T-helper 1 cell (primary cell): Measurements from ENCODE around the gene TCFL5.
A peak's percentile ranks its signal among the peaks of the same experiment; 100 is the strongest.

Experiments
- DNase-seq, 5 donors: peaks; one replicate each; pipeline ENCODE4 v3.0.0-alpha.2; 2012 to 2020

Gene TCFL5

DNA sequence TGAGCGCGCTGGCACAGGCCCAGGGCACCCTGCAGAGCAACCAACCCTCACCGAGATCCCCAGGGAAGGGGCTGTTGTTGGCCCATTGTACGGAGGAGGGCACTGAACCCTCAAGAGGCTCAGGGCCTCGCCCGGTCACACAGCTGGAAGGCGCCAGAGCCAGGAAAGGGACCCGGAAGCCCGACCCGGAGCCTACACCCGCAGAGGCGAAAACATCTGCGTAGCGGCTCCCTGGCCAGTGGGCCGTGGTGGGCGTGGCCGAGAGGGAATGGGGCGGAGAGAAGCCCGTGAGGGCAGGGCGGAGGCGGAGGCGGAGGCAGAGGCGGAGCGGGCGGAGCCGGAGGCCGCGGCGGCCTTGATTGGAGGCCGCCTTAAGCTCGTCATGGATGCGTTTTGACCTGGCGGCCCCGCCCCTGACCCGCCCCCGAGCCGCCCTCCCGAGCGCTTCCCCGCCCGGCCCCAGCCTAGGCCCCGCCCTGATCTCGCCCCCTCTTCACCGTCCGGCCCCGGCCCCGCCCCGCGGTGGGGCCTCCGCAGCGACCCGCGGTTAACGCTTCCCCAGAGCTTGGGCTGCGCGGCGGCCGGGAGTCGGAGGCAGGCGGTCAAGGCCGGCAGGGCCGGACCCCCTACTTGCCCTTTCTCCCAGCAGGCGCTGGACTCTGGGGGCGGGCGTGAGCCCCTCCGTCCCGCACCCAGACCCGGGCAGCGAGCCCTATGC lies 67.5 kb downstream of the TCFL5 start:
- DNase-seq, result peak; percentile 86 to 95 (median 90)

- DNase-seq, result no peak
Measured at GRCh38 chr20:62793757-62794006, 67.9 kb downstream of the TCFL5 start.

DNA sequence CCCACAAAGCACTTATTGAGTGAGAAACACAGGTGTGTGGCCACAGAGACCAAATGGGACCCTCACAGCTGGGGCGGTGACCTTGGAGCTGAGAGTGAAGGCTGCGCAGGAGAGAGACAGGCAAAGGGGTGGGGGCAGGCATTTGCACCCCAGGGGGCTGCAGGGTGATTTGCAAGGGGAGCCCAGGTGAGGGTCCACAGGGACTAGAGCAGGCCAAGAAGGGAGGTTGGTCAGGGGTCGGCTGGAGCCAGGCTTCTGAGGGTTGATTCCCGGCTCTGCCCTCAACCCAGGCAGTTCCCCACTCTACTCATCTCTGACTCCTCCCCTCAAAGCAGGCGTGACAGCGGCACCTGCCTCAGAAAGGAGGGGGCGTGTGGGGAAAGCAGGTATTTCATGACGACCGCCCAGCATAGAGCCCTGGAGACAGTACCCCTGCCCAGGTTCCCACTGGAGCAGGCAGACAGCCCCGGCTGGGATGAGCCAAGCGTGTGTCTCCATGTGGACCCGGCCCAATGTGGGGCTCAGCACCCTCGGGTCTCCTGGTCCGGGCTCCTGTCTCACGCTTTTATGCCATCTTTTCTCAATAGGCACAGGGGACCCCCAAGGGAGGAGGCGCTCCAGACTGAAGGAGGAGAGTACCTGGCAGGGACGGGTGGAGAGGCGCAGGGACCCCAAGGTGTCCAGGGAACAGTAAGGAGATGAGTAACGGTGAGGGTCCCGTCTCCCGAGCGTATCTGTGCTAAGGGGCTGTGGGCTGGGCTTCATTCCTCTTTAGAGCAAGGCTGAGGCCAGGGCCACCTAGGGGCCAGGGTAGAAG lies 68.5 kb downstream of the TCFL5 start:
- DNase-seq, result no peak

GRCh38 chr20:62792182-62792939 lies 69.3 kb downstream of the TCFL5 start:
- no peak for DNase-seq

- DNase-seq, result peak in 4 of 5 donors; percentile 47 to 76 (median 54)
Measured at GRCh38 chr20:62791301-62792181, 70.1 kb downstream of the TCFL5 start.
